ENCODE results near the gene TIPARP. TPM values are rescaled to one million over a fixed set of nuclear protein-coding genes. Genes with fewer than 3 reads are reported as not detected.

Gene TIPARP
- polyA plus RNA-seq, 1 of the 3 experiments (the other 2 are of a cell fraction), result 6.2 TPM

DNA sequence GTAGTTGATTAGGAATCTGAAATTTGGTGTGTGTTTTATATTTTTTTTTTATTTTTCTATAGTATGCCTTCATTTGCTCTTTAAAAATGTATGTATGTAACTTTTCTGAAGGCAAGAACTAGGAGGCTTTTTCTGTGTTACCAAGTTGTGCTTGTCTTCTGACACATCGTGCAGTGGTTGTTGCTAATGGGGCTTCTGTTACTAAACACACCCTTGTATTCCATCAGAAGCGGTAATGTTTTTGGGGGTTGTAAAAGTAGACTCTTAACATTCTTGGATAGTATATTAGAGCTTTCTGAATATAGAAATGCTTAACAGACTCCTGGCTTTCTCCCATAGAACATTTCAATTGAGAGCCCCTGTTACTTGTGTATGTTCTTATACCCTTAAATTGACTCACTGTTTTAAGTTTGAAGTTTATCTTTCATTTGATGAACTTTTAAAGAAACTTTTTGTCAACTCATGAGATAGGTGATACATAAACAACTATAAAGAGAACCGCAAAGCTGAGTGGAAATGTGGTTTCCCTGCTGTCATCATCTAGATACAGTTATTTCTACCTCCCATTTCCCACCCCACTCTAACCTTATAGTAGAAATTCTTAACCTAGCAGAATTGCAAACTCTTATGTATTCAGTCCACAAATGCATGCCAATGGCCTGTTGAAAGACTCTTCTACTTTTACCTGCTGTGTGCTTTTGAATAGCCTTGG, 2.5 kb downstream of the TIPARP start:
- Histone ChIP-seq H3K9ac (peak overlapping the region; percentile 79; the same call in 1 of the 2 replicates), H2AFZ (ENCODE audit: low read depth) (no peak overlapping the region), H3K36me3 (replicated peaks in 1 of 2; ENCODE audit: control insufficient read depth in 1 of 2, insufficient read depth in 2 of 2, low read length in 1 of 2) (peaks cover 31 to 40% of the 10 kb centered on the region in 2 experiments), H3K4me3 (ENCODE audit: low read depth in 2 of 2, low read length in 1 of 2) (peak overlapping the region in 1 of 2 experiments; percentile 89; a peak in 2 of 4 replicates), H3K27me3 (ENCODE audit: insufficient read depth) (no peaks in the 10 kb centered on the region), H3K4me2 (peak overlapping the region; percentile 77), H3K79me2 (ENCODE audit: insufficient read depth) (peaks cover 74% of the 10 kb centered on the region), H4K20me1 (ENCODE audit: insufficient read depth) (peaks cover 25% of the 10 kb centered on the region), H3K4me1 (ENCODE audit: control insufficient read depth in 1 of 2, insufficient read depth in 2 of 2, low read depth in 1 of 2, low read length in 1 of 2) (peaks cover 15 to 19% of the 10 kb centered on the region in 2 experiments; a peak in 3 of 4 replicates), H3F3A (replicated peaks; ENCODE audit: insufficient read depth) (peaks cover 12% of the 10 kb centered on the region), H3K9me3 (no peaks in the 10 kb centered on the region), H3K27ac (ENCODE audit: low read depth in 2 of 2, low read length in 1 of 2) (no peak overlapping the region), H3K9me2 (no peaks in the 10 kb centered on the region)
- no peak for DNase-seq
- 83% methylated on average over 3 of the region's 3 CpGs for WGBS (ENCODE audit: low lambda C conversion rate)
- TF ChIP-seq TCF12 (IDR thresholded peaks at IDR 0.05) (no peak), TEAD4 (IDR thresholded peaks at IDR 0.05; ENCODE audit: borderline replicate concordance, insufficient read depth) (no peak), RCOR1 (IDR thresholded peaks at IDR 0.05; ENCODE audit: low read length) (no peak), POLR2AphosphoS5 (IDR thresholded peaks at IDR 0.05; ENCODE audit: low read depth, low read length) (no peak), NRF1 (IDR thresholded peaks at IDR 0.05; ENCODE audit: low read depth, low read length) (no peak), FOSL2 (IDR thresholded peaks at IDR 0.05; ENCODE audit: borderline replicate concordance, low read depth) (no peak), RXRA (IDR thresholded peaks at IDR 0.05; ENCODE audit: borderline replicate concordance, low read depth) (no peak), FOXJ3 (CRISPR knock-in tag; IDR thresholded peaks at IDR 0.05) (no peak), RAD21 (IDR thresholded peaks at IDR 0.05; ENCODE audit: low read length) (no peak), GATA2 (CRISPR knock-in tag; IDR thresholded peaks at IDR 0.05) (no peak), EZH2phosphoT487 (IDR thresholded peaks at IDR 0.05; ENCODE audit: borderline replicate concordance, low read depth) (no peak), FOXM1 (IDR thresholded peaks at IDR 0.05; ENCODE audit: low read depth) (no peak), TAF1 (IDR thresholded peaks at IDR 0.05; ENCODE audit: borderline replicate concordance, low read depth, low read length) (no peak), MEF2A (IDR thresholded peaks at IDR 0.05; ENCODE audit: borderline replicate concordance, low read depth) (no peak)
- TF ChIP-seq, protein P1, sequence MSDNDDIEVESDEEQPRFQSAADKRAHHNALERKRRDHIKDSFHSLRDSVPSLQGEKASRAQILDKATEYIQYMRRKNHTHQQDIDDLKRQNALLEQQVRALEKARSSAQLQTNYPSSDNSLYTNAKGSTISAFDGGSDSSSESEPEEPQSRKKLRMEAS (IDR thresholded peaks at IDR 0.05; ENCODE audit: low read depth), result no peak
- TF ChIP-seq, protein P2, sequence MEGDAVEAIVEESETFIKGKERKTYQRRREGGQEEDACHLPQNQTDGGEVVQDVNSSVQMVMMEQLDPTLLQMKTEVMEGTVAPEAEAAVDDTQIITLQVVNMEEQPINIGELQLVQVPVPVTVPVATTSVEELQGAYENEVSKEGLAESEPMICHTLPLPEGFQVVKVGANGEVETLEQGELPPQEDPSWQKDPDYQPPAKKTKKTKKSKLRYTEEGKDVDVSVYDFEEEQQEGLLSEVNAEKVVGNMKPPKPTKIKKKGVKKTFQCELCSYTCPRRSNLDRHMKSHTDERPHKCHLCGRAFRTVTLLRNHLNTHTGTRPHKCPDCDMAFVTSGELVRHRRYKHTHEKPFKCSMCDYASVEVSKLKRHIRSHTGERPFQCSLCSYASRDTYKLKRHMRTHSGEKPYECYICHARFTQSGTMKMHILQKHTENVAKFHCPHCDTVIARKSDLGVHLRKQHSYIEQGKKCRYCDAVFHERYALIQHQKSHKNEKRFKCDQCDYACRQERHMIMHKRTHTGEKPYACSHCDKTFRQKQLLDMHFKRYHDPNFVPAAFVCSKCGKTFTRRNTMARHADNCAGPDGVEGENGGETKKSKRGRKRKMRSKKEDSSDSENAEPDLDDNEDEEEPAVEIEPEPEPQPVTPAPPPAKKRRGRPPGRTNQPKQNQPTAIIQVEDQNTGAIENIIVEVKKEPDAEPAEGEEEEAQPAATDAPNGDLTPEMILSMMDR (IDR thresholded peaks at IDR 0.05), result no peak
- TF ChIP-seq, protein P3, sequence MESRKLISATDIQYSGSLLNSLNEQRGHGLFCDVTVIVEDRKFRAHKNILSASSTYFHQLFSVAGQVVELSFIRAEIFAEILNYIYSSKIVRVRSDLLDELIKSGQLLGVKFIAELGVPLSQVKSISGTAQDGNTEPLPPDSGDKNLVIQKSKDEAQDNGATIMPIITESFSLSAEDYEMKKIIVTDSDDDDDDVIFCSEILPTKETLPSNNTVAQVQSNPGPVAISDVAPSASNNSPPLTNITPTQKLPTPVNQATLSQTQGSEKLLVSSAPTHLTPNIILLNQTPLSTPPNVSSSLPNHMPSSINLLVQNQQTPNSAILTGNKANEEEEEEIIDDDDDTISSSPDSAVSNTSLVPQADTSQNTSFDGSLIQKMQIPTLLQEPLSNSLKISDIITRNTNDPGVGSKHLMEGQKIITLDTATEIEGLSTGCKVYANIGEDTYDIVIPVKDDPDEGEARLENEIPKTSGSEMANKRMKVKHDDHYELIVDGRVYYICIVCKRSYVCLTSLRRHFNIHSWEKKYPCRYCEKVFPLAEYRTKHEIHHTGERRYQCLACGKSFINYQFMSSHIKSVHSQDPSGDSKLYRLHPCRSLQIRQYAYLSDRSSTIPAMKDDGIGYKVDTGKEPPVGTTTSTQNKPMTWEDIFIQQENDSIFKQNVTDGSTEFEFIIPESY (IDR thresholded peaks at IDR 0.05; ENCODE audit: borderline replicate concordance, low read depth), result no peak
- ChIA-PET CTCF (interaction anchor here (1.1 to 5.6 kb wide), 8 partner anchors 8 to 460 kb away, joined by 3 to 74 read pairs (median 9); no protein-coding TSS in a partner anchor), POLR2A (no interaction called here)

Data from SK-N-SH (cell line).